Vagina (tissue), 2 donors: ENCODE measurements around the gene PRND. TPM values are rescaled to one million over a fixed set of nuclear protein-coding genes. Genes with fewer than 3 reads are reported as not detected.
A peak's percentile ranks its signal among the peaks of the same experiment; 100 is the strongest.

Source experiments
- DNase-seq, 2 donors: peaks; one replicate each; pipeline ENCODE4 v3.0.0-alpha.2; 2017; ENCODE audit errors: extremely low spot score in 2 of 2
- H3K27ac ChIP-seq: fragments of 200-600 bp; sonication (generic); one replicate; pipeline ENCODE4 v1.5.1; 2019
- H3K27me3 ChIP-seq: fragments of 200-600 bp; sonication (generic); one replicate; pipeline ENCODE4 v1.5.1; 2019
- H3K36me3 ChIP-seq, 2 donors: fragments of 200-600 bp; sonication (generic); one replicate each; pipeline ENCODE4 v1.5.1; 2017 to 2019
- H3K4me1 ChIP-seq: fragments of 200-600 bp; sonication (generic); one replicate; pipeline ENCODE4 v1.5.1; 2019
- H3K4me3 ChIP-seq, 2 donors: fragments of 200-600 bp; sonication (generic); 1 replicate in 1 of 2; 2 replicates in 1 of 2; pipeline ENCODE4 v1.5.1; 2016 to 2019
- H3K9me3 ChIP-seq: fragments of 200-600 bp; sonication (generic); one replicate; pipeline ENCODE4 v1.5.1; 2019
- CTCF ChIP-seq, 3 experiments: fragments of 450-650 bp in 2 of 3; fragments of 200-600 bp in 1 of 3; sonication (generic) in 1 of 3; IDR thresholded peaks; one replicate each; pipeline ENCODE4 v1.5.1; 2017 to 2019; ENCODE audit warnings: antibody characterized with exemption in 3 of 3, mild to moderate bottlenecking in 2 of 3, moderate library complexity in 2 of 3
- POLR2A ChIP-seq, 2 donors: fragments of 450-650 bp; IDR thresholded peaks; one replicate each; pipeline ENCODE4 v1.6.1; 2017; ENCODE audit warnings: antibody characterized with exemption in 2 of 2, mild to moderate bottlenecking in 2 of 2, moderate library complexity in 2 of 2
- POLR2AphosphoS5 ChIP-seq, 2 donors: sonication (generic); formaldehyde crosslinking; IDR thresholded peaks; one replicate each; pipeline ENCODE4 v1.9.0; 2017; ENCODE audit warnings: antibody characterized with exemption in 2 of 2, mild to moderate bottlenecking in 2 of 2, low read depth in 1 of 2; ENCODE audit not compliant: insufficient read depth in 1 of 2
- intact Hi-C: fragments of 100-400 bp; cut with DNase I; formaldehyde crosslinking; loops from one replicate; pipeline ENCODE4 v1.15.1; 2023
- total RNA-seq: library from RNA; depleted of rRNA; stranded (reverse); fragments of >200 nt; gene quantifications from one replicate; pipeline ENCODE4 v1.2.3, GENCODE V29; 2016

PRND gene
- total RNA-seq, 1 donor from 2014 or later, result not detected

- Histone ChIP-seq H3K27ac (no peak overlapping the region), H3K9me3 (no peaks in the 10 kb centered on the region), H3K4me1 (no peaks in the 10 kb centered on the region), H3K27me3 (no peaks in the 10 kb centered on the region), H3K4me3 (no peak overlapping the region), H3K36me3 (no peaks in the 10 kb centered on the region)
- intact Hi-C loops, result no loop called here
- TF ChIP-seq POLR2A (IDR thresholded peaks at IDR 0.05) (no peak), CTCF (IDR thresholded peaks at IDR 0.05) (no peak), POLR2AphosphoS5 (IDR thresholded peaks at IDR 0.05; ENCODE audit: insufficient read depth in 1 of 2, low read depth in 1 of 2) (no peak)
- DNase-seq, result peak in 1 of 2 donors; percentile 85
Observed at GRCh38 chr20:4710106-4710475, 11.6 kb upstream of the PRND start.

GRCh38 chr20:4711511-4711910 lies 10.2 kb upstream of the PRND start:
- no peaks in the 10 kb centered on the region for H3K4me1 ChIP-seq
- no peaks in the 10 kb centered on the region for H3K27me3 ChIP-seq
- no peak overlapping the region for H3K27ac ChIP-seq
- H3K4me3 ChIP-seq, result no peak overlapping the region
- H3K36me3 ChIP-seq, result no peaks in the 10 kb centered on the region
- no peak for TF ChIP-seq CTCF (IDR thresholded peaks at IDR 0.05)
- TF ChIP-seq POLR2A (IDR thresholded peaks at IDR 0.05), result no peak
- TF ChIP-seq POLR2AphosphoS5 (IDR thresholded peaks at IDR 0.05; ENCODE audit: insufficient read depth in 1 of 2, low read depth in 1 of 2), result no peak
- H3K9me3 ChIP-seq, result no peaks in the 10 kb centered on the region
- intact Hi-C loops, result no loop called here
- no peak for DNase-seq

GRCh38 chr20:4713401-4713800 lies 8.3 kb upstream of the PRND start:
- no peaks in the 10 kb centered on the region for H3K9me3 ChIP-seq
- no peaks in the 10 kb centered on the region for H3K4me1 ChIP-seq
- TF ChIP-seq CTCF (IDR thresholded peaks at IDR 0.05) (no peak), POLR2AphosphoS5 (IDR thresholded peaks at IDR 0.05; ENCODE audit: insufficient read depth in 1 of 2, low read depth in 1 of 2) (no peak), POLR2A (IDR thresholded peaks at IDR 0.05) (no peak)
- DNase-seq, result peak; percentile 71 to 96
- H3K4me3 ChIP-seq, result no peak overlapping the region
- H3K27ac ChIP-seq, result no peak overlapping the region
- H3K36me3 ChIP-seq, result no peaks in the 10 kb centered on the region
- H3K27me3 ChIP-seq, result no peaks in the 10 kb centered on the region
- intact Hi-C loops, result no loop called here

- TF ChIP-seq CTCF (IDR thresholded peaks at IDR 0.05), result no peak
- TF ChIP-seq POLR2AphosphoS5 (IDR thresholded peaks at IDR 0.05; ENCODE audit: insufficient read depth in 1 of 2, low read depth in 1 of 2), result no peak
- no peak for TF ChIP-seq POLR2A (IDR thresholded peaks at IDR 0.05)
- DNase-seq, result peak in 1 of 2 donors; percentile 58
- intact Hi-C loops, result no loop called here
Observed at GRCh38 chr20:4714818-4715217, 6.9 kb upstream of the PRND start.

GRCh38 chr20:4717816-4718570 lies 3.7 kb upstream of the PRND start:
- Histone ChIP-seq H3K36me3 (no peaks in the 10 kb centered on the region), H3K4me1 (peaks cover 9% of the 10 kb centered on the region), H3K27me3 (no peaks in the 10 kb centered on the region), H3K4me3 (no peak overlapping the region), H3K9me3 (no peaks in the 10 kb centered on the region), H3K27ac (no peak overlapping the region)
- DNase-seq, result no peak
- intact Hi-C loops, result no loop called here
- TF ChIP-seq CTCF (IDR thresholded peaks at IDR 0.05), result no peak
- no peak for TF ChIP-seq POLR2AphosphoS5 (IDR thresholded peaks at IDR 0.05; ENCODE audit: insufficient read depth in 1 of 2, low read depth in 1 of 2)
- TF ChIP-seq POLR2A (IDR thresholded peaks at IDR 0.05), result no peak

More at GRCh38 chr20:4714818-4715217, 6.9 kb upstream of the PRND start:
- H3K36me3 ChIP-seq, result no peaks in the 10 kb centered on the region
- H3K27ac ChIP-seq, result no peak overlapping the region
- no peaks in the 10 kb centered on the region for H3K27me3 ChIP-seq
- no peaks in the 10 kb centered on the region for H3K4me1 ChIP-seq
- no peaks in the 10 kb centered on the region for H3K9me3 ChIP-seq
- H3K4me3 ChIP-seq, result no peak overlapping the region
